Muscle of leg (tissue), 11 donors: ENCODE results near the gene SWAP70. TPM values are rescaled to one million over a fixed set of nuclear protein-coding genes. Genes with fewer than 3 reads are reported as not detected.

Experiments
- DNase-seq: peaks from one replicate; pipeline ENCODE4 v3.0.0; 2013
- H3K27ac ChIP-seq: one replicate; pipeline ENCODE4 v1.5.1; 2013; ENCODE audit warnings: mild to moderate bottlenecking, low read length, control low read depth
- H3K27me3 ChIP-seq: one replicate; pipeline ENCODE4 v1.6.1; 2013; ENCODE audit warnings: low read length; ENCODE audit not compliant: control insufficient read depth, insufficient read depth
- H3K36me3 ChIP-seq: one replicate; pipeline ENCODE4 v1.6.1; 2013; ENCODE audit warnings: low read length; ENCODE audit not compliant: control insufficient read depth, insufficient read depth
- H3K4me1 ChIP-seq: one replicate; pipeline ENCODE4 v1.6.1; 2013; ENCODE audit warnings: low read length; ENCODE audit not compliant: control insufficient read depth, insufficient read depth
- H3K4me3 ChIP-seq: one replicate; pipeline ENCODE4 v1.5.1; 2013; ENCODE audit warnings: low read length, control low read depth
- H3K9me3 ChIP-seq: replicated peaks from 2 replicates; pipeline ENCODE4 v1.6.1; 2013; ENCODE audit warnings: low read depth, low read length; ENCODE audit not compliant: control insufficient read depth
- WGBS: methylation state at CpG from one replicate; pipeline ENCODE4 v1.1.5; 2013; ENCODE audit warnings: missing lambda C conversion rate; ENCODE audit not compliant: insufficient coverage; 5-methylcytosine and 5-hydroxymethylcytosine counted together
- polyA plus RNA-seq, 8 donors: library from polyadenylated mRNA; unstranded; fragments of 120-200 nt; gene quantifications; one replicate each; pipeline versions ENCODE4 v1.2.1 to v1.2.3, GENCODE V29; 2013; ENCODE audit warnings: inconsistent platforms in 1 of 8, low replicate concordance in 1 of 8; ENCODE audit not compliant: insufficient read length in 8 of 8, insufficient read depth in 1 of 8
- total RNA-seq: library from RNA; stranded (reverse); fragments of 120-200 nt; gene quantifications from one replicate; pipeline ENCODE4 v1.2.4, GENCODE V29; 2013

The SWAP70 gene
- total and polyA plus RNA-seq, 9 donors: 9.1 to 18.5 (median 12.4) TPM

- Histone ChIP-seq H3K4me3 (peak overlapping the region; percentile 87), H3K9me3 (peaks cover 6% of the 10 kb centered on the region), H3K27ac (peak overlapping the region; percentile 85), H3K27me3 (peaks cover 2% of the 10 kb centered on the region), H3K4me1 (peaks cover 12% of the 10 kb centered on the region), H3K36me3 (no peaks in the 10 kb centered on the region)
- DNase-seq: peak; percentile 64
- 0% methylated on average over 34 of the region's 43 CpGs for WGBS
Observed at GRCh38 chr11:9664276-9665171, 647 bp downstream of the SWAP70 start.

GRCh38 chr11:9665749-9666148 lies 1.9 kb downstream of the SWAP70 start:
- peaks cover 2% of the 10 kb centered on the region for H3K27me3 ChIP-seq
- H3K27ac ChIP-seq: no peak overlapping the region
- DNase-seq: no peak
- peaks cover 6% of the 10 kb centered on the region for H3K9me3 ChIP-seq
- WGBS: no CpG with 5 or more reads among the region's 2 CpGs
- H3K4me1 ChIP-seq: peaks cover 12% of the 10 kb centered on the region
- H3K4me3 ChIP-seq: no peak overlapping the region
- H3K36me3 ChIP-seq: no peaks in the 10 kb centered on the region

GRCh38 chr11:9669954-9670353 lies 6.1 kb downstream of the SWAP70 start:
- Histone ChIP-seq H3K36me3 (no peaks in the 10 kb centered on the region), H3K27me3 (no peaks in the 10 kb centered on the region), H3K27ac (no peak overlapping the region), H3K4me3 (no peak overlapping the region), H3K9me3 (peaks cover 6% of the 10 kb centered on the region), H3K4me1 (no peaks in the 10 kb centered on the region)
- DNase-seq: no peak
- 93% methylated on average over 4 of the region's 6 CpGs for WGBS

- no peak for DNase-seq
- H3K4me1 ChIP-seq: no peaks in the 10 kb centered on the region
Observed at GRCh38 chr11:9672288-9672916, 8.5 kb downstream of the SWAP70 start.

GRCh38 chr11:9672918-9673317 lies 9.0 kb downstream of the SWAP70 start:
- no peaks in the 10 kb centered on the region for H3K4me1 ChIP-seq
- H3K27me3 ChIP-seq: no peaks in the 10 kb centered on the region
- WGBS: 92% methylated on average over 2 of the region's 4 CpGs

More at GRCh38 chr11:9672288-9672916, 8.5 kb downstream of the SWAP70 start:
- H3K9me3 ChIP-seq: no peaks in the 10 kb centered on the region
- H3K4me3 ChIP-seq: no peak overlapping the region
- WGBS: no CpG with 5 or more reads among the region's 3 CpGs
- no peaks in the 10 kb centered on the region for H3K36me3 ChIP-seq
- H3K27me3 ChIP-seq: no peaks in the 10 kb centered on the region
- H3K27ac ChIP-seq: no peak overlapping the region

GRCh38 chr11:9675691-9676090 lies 11.8 kb downstream of the SWAP70 start:
- Histone ChIP-seq H3K27me3 (no peaks in the 10 kb centered on the region), H3K9me3 (no peaks in the 10 kb centered on the region), H3K4me3 (no peak overlapping the region), H3K36me3 (no peaks in the 10 kb centered on the region), H3K27ac (no peak overlapping the region), H3K4me1 (no peaks in the 10 kb centered on the region)
- WGBS: 40% methylated on average over 3 of the region's 3 CpGs
- no peak for DNase-seq

More at GRCh38 chr11:9672918-9673317, 9.0 kb downstream of the SWAP70 start:
- Histone ChIP-seq H3K27ac (no peak overlapping the region), H3K9me3 (no peaks in the 10 kb centered on the region), H3K36me3 (no peaks in the 10 kb centered on the region), H3K4me3 (no peak overlapping the region)
- no peak for DNase-seq

GRCh38 chr11:9677951-9678350 lies 14.1 kb downstream of the SWAP70 start:
- no peak for DNase-seq
- Histone ChIP-seq H3K4me3 (no peak overlapping the region), H3K27ac (no peak overlapping the region), H3K27me3 (no peaks in the 10 kb centered on the region), H3K4me1 (no peaks in the 10 kb centered on the region), H3K9me3 (no peaks in the 10 kb centered on the region), H3K36me3 (no peaks in the 10 kb centered on the region)

- 77% methylated on average over 3 of the region's 4 CpGs for WGBS
- Histone ChIP-seq H3K9me3 (no peaks in the 10 kb centered on the region), H3K36me3 (no peaks in the 10 kb centered on the region), H3K4me3 (no peak overlapping the region), H3K4me1 (no peaks in the 10 kb centered on the region), H3K27me3 (no peaks in the 10 kb centered on the region), H3K27ac (no peak overlapping the region)
- DNase-seq: no peak
Observed at GRCh38 chr11:9678576-9678975, 14.7 kb downstream of the SWAP70 start.

- Histone ChIP-seq H3K36me3 (no peaks in the 10 kb centered on the region), H3K4me3 (no peak overlapping the region), H3K27ac (no peak overlapping the region), H3K9me3 (no peaks in the 10 kb centered on the region), H3K27me3 (no peaks in the 10 kb centered on the region), H3K4me1 (no peaks in the 10 kb centered on the region)
- 90% methylated on average over 2 of the region's 4 CpGs for WGBS
- DNase-seq: no peak
Observed at GRCh38 chr11:9680028-9680427, 16.2 kb downstream of the SWAP70 start.

GRCh38 chr11:9681583-9682372 lies 17.9 kb downstream of the SWAP70 start:
- no peaks in the 10 kb centered on the region for H3K36me3 ChIP-seq
- no peaks in the 10 kb centered on the region for H3K9me3 ChIP-seq
- H3K4me1 ChIP-seq: no peaks in the 10 kb centered on the region
- WGBS: 93% methylated on average over 2 of the region's 2 CpGs
- no peaks in the 10 kb centered on the region for H3K27me3 ChIP-seq
- no peak overlapping the region for H3K27ac ChIP-seq
- no peak overlapping the region for H3K4me3 ChIP-seq
- no peak for DNase-seq
